Retinal pigment epithelial cell (primary cell): ENCODE measurements around the gene SERPINE2.

Experiments used
- DNase-seq: peaks from one replicate; pipeline ENCODE4 v3.0.0-alpha.2; 2010; ENCODE audit warnings: low read depth
- H3K4me3 ChIP-seq: 2 replicates; pipeline ENCODE4 v1.5.1; 2011; ENCODE audit warnings: mild to moderate bottlenecking, low read length, control low read depth, moderate library complexity
- TF ChIP-seq, protein P1 (sequence below): conservative IDR thresholded peaks from 2 replicates; pipeline ENCODE4 v1.5.1; 2011; ENCODE audit warnings: low read depth, low read length, control low read depth, inconsistent platforms

Gene SERPINE2

DNA sequence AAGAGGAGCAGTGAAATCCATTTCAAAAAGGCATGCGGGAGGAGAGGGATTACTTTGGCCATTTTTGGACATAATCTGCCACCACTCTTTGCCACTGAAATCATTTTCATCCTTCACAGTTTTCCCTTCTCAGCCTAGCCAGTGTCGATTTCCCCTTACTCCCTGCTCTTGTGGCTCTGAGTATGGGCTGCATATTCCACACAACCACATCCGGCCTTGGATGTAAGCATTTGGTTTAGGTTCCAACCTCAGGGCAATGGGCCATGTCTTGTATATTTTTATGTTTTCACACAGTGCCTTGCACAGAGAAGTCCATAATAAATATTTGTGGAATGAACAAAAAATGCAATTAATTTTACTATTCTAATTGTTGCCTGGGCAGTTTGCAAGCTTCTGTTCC is 7.7 kb upstream of the SERPINE2 start:
- DNase-seq: no peak
- TF ChIP-seq, protein P1, sequence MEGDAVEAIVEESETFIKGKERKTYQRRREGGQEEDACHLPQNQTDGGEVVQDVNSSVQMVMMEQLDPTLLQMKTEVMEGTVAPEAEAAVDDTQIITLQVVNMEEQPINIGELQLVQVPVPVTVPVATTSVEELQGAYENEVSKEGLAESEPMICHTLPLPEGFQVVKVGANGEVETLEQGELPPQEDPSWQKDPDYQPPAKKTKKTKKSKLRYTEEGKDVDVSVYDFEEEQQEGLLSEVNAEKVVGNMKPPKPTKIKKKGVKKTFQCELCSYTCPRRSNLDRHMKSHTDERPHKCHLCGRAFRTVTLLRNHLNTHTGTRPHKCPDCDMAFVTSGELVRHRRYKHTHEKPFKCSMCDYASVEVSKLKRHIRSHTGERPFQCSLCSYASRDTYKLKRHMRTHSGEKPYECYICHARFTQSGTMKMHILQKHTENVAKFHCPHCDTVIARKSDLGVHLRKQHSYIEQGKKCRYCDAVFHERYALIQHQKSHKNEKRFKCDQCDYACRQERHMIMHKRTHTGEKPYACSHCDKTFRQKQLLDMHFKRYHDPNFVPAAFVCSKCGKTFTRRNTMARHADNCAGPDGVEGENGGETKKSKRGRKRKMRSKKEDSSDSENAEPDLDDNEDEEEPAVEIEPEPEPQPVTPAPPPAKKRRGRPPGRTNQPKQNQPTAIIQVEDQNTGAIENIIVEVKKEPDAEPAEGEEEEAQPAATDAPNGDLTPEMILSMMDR: no peak
- H3K4me3 ChIP-seq: no peak overlapping the region

DNA sequence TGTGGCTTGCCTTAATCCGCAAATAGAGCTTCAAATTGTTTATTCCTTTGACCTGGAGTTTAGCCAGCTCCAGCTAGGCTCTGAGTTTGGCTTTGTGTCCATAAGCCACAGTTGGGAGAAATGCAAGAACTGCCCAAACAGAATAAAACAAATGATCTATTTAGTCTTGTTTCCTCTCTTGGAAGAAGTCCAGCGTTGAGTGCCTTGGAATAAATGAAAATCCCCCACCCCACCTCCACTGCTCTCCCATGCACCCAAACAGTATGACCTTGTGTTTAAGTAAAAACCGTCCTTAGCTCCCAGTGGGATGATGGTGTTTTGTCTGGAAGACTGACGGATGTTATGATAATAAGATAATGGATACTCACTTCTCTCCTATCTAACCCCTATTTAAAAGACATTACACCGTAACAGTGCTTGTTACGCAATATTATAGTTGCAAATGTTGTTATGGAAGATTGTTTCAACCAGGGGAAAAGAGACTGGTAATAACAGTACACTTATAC is 3.2 kb upstream of the SERPINE2 start:
- H3K4me3 ChIP-seq: no peak overlapping the region
- DNase-seq: no peak
- TF ChIP-seq, protein P1: no peak

DNA sequence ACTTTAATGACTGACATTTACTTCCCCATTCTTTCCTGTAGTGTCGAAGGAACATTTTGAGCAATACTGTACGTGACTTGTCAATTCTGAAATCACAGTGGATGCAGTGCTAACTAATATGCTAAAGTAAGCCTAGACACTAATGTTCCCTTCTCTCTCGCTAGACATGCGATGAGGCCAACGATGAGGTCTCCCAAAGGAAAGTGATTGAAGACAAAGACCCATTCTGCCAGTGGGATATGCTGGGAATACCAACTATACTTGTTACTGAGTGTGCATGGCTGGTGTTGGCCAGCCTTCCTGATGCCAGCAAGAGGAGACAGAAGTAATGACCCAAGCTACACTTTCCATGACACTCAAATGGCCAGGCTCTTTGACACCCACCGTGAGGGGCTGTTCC is 2.5 kb upstream of the SERPINE2 start:
- no peak overlapping the region for H3K4me3 ChIP-seq
- TF ChIP-seq, protein P1: no peak
- DNase-seq: no peak

DNA sequence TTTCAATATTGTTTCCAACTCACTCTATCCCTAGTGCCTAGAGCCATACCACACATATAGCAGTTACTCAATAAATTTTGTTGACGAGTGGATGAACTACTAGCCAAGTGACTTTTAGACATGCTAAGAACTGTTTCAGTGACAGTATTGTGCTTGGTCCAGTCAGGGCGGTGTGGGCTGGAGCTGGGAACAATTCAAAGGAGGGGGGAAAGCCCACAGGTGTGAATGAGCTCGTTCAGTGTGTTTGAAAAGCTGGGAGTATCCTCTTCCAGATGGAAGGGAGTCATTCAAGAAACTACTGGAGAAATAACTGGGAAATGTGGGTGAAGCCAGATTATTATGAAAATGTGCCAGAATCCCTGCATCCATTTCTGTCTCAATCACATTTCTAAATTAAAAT is 1.7 kb upstream of the SERPINE2 start:
- no peak for DNase-seq
- no peak overlapping the region for H3K4me3 ChIP-seq
- TF ChIP-seq, protein P1: no peak

DNA sequence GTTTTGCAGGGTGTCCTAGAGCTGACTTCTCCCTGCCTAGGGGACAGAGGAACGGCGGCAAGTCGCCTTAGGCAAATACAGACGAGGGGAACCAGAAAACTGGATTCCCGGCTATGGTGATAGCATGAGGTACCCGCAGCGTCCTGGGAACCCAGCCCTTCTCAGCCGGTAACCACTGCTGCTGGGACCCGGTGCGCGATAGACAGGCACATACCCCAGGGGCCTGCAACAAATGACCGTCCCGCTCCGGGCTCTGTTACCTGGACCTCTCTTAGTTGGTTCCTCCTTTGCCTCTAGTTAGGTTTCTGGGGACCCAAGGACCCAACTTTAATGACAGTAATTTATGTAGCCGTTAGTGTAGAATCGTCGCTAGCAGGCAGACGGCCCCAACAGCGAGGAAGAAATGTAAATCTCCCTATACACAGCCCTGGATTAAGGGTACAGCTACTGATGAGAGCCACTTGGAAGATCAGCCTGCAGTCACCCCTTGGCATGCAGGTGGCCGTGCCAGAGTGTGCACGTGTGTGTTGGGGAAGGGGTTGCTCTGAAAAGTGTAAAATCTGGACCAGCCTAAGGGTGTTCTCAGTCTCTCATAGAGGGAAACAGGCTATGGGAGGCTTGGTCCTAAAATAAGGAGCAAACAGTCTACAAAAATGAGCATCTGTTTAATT is 819 bp upstream of the SERPINE2 start:
- DNase-seq: no peak
- peak overlapping the region; percentile 47 for H3K4me3 ChIP-seq
- TF ChIP-seq, protein P1: no peak

DNA sequence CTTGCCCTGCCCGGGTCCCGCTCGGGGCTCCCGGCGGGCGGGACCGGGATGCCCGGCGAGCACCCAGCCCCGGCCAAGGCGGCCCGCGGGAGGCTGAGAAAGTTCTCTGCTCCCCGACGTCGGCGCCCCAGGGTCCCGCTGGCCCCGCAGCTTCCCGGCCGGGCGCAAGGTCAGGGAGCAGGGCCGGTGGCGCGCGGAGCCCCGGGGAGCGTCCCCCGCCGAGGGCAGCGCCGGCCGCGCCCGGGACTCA is 331 bp downstream of the SERPINE2 start:
- TF ChIP-seq, protein P1: no peak
- DNase-seq: no peak
- H3K4me3 ChIP-seq: peak overlapping the region; percentile 60

DNA sequence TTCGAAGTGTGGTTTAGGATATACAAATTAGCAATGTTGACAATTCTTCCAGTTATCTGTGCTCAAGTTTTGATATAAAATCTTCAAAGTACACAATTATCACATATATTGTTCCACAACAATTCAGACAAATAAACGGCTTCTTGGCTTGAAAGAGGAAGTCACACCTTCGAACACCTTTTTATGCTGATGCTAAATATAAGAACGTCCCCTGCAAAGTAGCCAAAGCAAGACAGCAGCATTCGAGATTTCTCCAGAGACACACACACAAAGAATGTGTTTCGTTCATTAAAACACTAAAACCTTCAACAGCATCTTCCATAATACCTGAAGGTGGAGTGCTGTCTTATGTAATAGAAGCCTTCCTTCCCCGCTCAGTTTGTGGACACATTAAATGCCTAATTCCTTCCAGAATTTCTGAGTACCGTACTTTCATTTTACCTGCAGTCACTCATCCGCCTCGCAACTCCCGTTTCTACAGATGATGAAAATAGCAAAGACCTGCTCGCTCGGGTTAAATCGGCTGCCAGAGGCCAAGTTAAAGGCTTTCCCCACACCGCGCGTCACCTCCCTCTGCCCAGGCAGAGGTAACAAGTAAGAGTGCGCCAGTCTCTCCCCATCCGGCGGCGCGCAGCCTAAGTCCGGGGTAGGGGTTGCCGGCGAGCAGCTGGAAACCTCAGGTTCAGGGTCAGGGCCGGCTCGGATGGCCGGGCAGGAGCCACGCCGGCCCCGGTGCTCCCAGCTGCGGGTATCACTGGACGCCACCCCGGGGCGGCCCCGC is 847 bp downstream of the SERPINE2 start:
- no peak for DNase-seq

More for the DNA sequence above, 847 bp downstream of the SERPINE2 start:
- TF ChIP-seq, protein P1: peak; percentile 8
- peak overlapping the region; percentile 60 for H3K4me3 ChIP-seq
